IPS-11a (cell line): ENCODE results near the gene PRDM15.

Source experiments
- H3K4me3 ChIP-seq: one replicate; pipeline ENCODE4 v1.5.1; 2013; ENCODE audit warnings: low read depth, low read length, control low read depth

Gene PRDM15

DNA sequence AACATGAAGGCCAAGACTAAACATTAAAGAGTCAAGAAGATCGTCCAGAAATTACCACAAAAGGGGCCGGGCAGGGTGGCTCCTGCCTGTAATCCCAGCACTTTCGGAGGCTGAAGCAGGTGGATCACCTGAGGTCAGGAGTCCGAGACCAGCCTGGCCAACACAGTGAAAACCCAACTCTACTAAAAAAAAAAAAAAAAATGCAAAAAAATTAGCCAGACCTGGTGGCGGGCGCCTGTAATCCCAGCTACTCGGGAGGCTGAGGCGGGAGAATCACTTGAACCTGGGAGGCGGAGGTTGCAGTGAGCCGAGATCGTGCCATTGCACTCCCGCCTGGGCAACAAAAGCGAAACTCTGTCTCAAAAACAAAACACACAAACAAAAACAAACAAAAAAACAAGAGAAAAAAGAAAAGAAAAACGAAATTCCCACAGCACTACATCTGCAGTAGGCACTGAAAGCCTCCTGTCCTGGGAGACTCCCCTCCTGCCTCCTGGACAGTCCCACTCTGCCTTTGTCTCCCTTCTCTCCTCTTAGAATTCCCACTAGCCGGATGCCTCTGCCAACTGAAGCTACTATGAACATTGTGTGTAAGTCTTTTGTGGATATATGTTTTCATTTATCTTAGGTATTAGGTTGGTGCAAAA, 94.6 kb downstream of the PRDM15 start:
- no peak overlapping the region for H3K4me3 ChIP-seq

GRCh38 chr21:41783476-41784180, 95.5 kb downstream of the PRDM15 start:
- H3K4me3 ChIP-seq: no peak overlapping the region

- H3K4me3 ChIP-seq: no peak overlapping the region
Measured at GRCh38 chr21:41781050-41781410, 98.1 kb downstream of the PRDM15 start.

DNA sequence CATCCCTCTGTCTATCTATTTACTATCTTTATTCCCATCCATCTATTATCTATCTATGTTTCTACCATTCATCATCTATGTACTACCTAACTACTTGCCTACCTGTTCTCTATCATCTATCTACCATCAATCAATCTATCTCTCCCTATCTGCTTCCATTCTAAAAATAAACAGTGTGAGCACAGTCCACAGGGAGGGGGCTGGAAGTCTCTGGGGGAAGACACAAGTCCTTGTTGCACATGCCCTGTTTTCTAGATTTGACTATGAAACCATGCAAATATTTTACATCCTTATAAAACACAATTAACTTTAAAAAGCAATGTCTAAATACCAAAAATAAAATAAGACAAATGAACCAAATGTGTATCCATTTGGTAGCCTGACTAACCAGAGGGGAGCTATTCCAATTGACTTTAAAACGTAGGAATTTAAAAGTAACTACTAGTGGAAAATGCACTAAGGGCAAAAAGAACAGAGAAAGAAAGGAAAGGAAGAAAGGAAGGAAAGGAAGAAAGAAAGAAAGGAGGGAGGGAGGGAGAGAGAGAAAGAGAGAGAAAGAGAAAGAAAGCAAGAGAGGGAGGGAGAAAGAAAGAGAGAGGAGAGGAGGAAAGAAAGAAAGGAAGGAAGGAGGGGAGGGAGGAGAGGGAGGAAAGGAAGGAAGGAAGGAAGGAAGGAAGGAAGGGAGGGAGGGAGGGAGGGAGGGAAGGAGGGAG, 98.7 kb downstream of the PRDM15 start:
- H3K4me3 ChIP-seq: no peak overlapping the region

DNA sequence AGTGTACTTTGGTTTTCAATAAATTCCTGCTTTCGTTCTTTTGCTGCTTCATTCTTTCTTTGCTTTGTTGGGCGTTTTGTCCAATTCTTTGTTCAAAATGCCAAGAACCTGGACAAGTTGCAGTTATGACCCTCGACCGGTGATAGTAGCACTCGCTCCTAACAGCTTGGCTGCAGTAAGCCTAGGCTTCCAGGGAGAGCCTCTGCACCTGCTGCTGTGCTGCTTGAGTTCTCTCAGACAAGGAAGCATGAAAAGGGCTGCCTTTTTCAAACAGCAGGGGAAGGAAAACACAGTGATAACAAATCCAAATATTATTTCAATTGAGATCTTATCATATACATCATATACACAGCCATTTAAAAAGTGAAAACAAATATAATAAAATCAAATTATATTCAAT, 99.5 kb downstream of the PRDM15 start:
- no peak overlapping the region for H3K4me3 ChIP-seq

- H3K4me3 ChIP-seq: no peak overlapping the region
Measured at GRCh38 chr21:41778930-41779600, 100.1 kb downstream of the PRDM15 start.

GRCh38 chr21:41777951-41778815, 101.0 kb downstream of the PRDM15 start:
- no peak overlapping the region for H3K4me3 ChIP-seq

DNA sequence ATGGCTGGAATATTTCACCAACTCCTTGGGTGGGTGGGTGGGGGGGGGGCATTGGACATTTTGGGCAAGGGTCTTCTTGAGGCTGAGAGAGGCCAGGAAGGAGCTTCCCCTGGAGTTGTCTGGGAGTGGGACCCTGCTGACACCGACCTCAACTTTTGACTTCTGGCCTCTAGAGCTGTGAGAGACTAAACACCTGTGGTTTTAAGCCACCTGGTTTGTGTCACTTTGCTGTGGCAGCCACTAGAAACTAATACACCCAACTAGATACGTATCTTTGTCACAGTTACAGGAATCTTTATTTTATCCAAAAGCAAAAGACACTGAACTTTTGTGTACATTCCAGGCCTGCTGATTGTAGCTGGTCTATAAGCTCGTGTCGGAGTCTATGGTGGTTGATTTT, 102.4 kb downstream of the PRDM15 start:
- H3K4me3 ChIP-seq: no peak overlapping the region

DNA sequence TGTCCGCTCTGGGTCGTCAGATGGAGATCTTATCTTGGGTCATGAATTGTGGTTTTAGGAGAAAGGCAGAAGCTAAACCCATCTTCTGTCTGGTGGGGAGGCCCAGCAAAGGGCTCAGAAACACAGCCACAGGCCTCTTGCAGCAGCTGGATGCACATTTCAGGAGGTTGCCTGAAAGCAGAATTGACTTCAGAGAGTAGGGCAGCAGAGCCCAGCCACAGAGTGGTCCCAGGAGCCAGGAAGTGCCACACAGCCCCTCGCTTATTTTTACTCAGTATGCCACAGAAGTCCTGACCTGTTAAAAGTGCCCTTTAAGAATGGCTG, 104.0 kb downstream of the PRDM15 start:
- no peak overlapping the region for H3K4me3 ChIP-seq

DNA sequence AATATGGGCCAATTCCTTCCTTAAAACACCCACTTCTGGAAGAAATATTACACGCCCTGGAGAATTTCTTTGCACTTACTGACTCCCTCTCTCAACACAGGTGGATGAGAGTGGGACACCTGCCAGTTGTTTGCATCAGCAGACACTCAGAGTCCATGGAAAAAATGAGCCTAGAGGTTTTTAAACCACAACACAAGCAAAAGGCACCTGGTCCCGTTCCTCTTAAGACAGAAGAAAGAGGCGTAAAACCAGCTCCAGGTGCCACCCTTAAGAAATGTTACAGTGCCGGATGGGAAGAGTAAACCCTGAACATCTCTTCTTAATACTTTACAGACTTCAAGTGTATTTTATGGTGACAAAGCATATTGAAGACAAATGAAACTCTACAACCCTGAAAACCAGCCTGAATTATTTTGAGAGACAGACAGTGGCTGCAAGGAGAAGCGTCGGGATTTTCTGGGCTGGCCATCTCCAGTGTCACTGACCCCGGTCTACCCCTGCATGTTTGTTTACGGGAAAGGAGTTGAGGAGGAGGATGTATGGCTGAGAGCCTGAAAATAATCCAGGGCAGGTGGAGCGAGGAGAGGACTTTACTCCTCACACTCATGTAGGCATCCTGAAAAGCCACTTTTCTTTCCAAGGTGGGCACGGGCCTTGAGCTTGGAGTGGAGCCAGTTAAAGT, 104.5 kb downstream of the PRDM15 start:
- H3K4me3 ChIP-seq: no peak overlapping the region

- no peak overlapping the region for H3K4me3 ChIP-seq
Measured at GRCh38 chr21:41772351-41773080, 106.6 kb downstream of the PRDM15 start.

- no peak overlapping the region for H3K4me3 ChIP-seq
Measured at GRCh38 chr21:41771625-41771945, 107.6 kb downstream of the PRDM15 start.

DNA sequence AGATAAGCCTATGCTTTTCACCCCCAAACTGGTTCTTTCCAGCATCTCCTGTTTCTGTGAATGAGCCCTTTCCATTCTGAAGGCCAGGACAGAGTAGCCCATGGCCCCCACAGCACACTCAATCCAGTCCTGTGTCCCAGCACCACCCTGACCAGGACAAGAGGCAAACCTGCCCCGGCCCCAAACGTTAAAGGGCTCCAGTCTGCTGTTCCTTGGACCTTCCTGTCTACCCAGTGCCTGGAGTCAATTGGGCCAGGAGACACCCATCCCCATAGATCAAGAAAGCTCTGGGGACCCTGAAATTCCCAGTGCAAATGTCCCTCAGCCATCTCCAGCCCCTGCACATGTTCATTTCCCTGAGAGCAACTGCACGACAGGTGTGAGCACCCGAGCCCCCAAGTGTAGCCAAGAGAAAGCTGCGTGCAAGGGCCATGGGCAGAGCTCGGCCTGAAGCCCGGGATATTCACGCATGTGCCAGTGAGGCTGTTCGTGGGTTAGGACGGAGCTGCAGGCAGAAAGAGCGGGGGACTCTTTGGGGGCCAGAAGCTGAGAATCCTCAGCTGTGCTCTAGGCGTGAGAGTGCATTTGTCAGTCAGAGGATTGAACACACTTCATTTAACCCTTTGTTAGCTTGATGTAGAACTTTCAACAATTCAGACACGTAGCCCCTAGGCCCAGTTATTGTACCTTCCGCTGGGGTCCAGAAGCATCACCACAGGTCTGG, 108.1 kb downstream of the PRDM15 start:
- no peak overlapping the region for H3K4me3 ChIP-seq

- H3K4me3 ChIP-seq: no peak overlapping the region
Measured at GRCh38 chr21:41769933-41770332, 109.2 kb downstream of the PRDM15 start.

DNA sequence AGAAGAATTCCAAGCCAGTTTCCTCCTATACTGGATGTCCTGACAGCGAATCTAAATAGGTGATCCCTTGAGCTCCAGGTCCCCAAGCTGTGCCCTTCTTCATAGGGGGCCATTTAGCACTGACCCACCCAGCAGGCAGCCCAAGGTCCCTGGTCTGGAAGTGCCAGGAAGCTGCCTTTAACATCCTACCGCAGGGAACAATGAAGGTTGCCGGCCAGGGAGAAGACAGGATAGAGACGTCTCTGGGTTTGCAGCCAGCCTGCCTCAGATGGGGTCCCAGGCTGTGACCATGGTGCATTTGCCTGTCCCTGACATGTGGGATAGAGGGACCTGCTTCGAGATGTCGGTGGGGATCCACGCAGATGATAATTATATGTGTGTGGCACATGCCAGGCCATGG, 109.6 kb downstream of the PRDM15 start:
- H3K4me3 ChIP-seq: no peak overlapping the region

GRCh38 chr21:41769111-41769510, 110.0 kb downstream of the PRDM15 start:
- H3K4me3 ChIP-seq: no peak overlapping the region

- H3K4me3 ChIP-seq: no peak overlapping the region
Measured at GRCh38 chr21:41768437-41769042, 110.6 kb downstream of the PRDM15 start.

GRCh38 chr21:41767606-41768436, 111.3 kb downstream of the PRDM15 start:
- no peak overlapping the region for H3K4me3 ChIP-seq
